ENCODE data around the gene ZNF197.

The ZNF197 gene

DNA sequence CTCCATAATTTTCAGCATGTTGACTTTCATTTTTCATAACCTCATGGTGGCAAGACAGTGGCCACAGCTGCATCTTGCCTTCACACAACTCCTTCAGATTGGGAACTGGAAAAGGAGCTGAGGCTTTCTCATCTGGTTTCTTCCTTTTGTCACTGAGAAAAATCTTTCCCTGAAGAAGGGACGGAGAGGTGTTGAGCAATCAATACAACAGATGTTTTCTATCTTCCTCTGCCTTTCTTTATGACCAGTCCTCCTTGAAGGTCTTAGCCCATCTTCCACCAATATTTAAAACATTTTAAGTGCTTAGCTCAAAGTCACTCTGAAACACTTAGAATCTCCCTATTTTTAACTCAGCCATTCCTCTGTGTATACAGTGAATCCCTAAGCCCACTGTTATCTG lies 28.2 kb upstream of the ZNF197 start:
- in situ Hi-C loops (cut with HindIII; ENCODE audit: low pct_ligation_motif_present, low sequenced_read_pairs) = no loop called here
- no peak overlapping the region for H3K27ac ChIP-seq
- peaks cover 5% of the 10 kb centered on the region for H3K36me3 ChIP-seq (replicated peaks)
- no peaks in the 10 kb centered on the region for H3K27me3 ChIP-seq (replicated peaks)
- no peak for TF ChIP-seq CTCF (IDR thresholded peaks at IDR 0.05; ENCODE audit: low read depth, low read length, missing control alignments)
- no peak for DNase-seq
- no peak overlapping the region for H3K4me3 ChIP-seq (ENCODE audit: low read depth, low read length)

DNA sequence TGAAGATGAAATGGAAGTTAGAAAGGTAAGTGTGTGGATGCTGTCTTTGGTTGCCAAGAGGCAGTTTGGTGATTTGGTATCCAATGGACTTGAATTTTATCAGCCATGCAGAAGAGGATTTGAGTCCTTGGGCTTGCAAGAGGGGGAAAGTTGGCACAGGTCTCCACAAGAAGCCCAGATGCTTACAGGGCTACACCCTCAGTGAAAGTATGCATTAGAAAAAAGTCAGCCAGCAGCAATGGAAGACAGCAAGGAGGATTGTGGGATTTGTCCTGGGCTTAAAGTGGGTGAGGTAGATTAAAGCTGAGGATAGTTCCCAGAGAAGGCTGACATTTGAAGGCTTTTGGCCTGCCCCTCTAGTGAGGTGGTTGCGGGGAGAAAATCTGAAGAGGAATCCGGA lies 23.1 kb upstream of the ZNF197 start:
- TF ChIP-seq CTCF (IDR thresholded peaks at IDR 0.05; ENCODE audit: low read depth, low read length, missing control alignments) = no peak
- no peaks in the 10 kb centered on the region for H3K36me3 ChIP-seq (replicated peaks)
- DNase-seq = no peak
- H3K27ac ChIP-seq = no peak overlapping the region
- no peaks in the 10 kb centered on the region for H3K27me3 ChIP-seq (replicated peaks)
- in situ Hi-C loops (cut with HindIII; ENCODE audit: low pct_ligation_motif_present, low sequenced_read_pairs) = no loop called here
- H3K4me3 ChIP-seq (ENCODE audit: low read depth, low read length) = no peak overlapping the region

DNA sequence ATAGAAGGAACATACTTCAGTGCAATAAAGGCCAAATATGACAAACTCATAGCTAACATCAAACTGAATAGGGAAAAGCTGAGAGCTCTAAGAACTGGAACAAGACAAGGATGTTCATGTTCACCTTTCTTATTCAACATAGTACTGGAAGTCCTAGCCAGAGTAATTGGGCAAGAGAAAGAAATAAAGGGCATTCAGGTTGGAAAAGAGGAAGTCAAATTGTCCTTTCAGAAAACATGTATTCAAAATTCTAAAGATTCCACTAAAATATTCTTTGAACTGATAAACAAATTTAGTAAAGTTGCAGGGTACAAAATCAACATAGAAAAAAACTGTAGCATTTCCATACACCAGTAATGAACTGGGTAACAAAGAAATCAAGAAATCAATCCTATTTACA lies 12.2 kb upstream of the ZNF197 start:
- TF ChIP-seq CTCF (IDR thresholded peaks at IDR 0.05; ENCODE audit: low read depth, low read length, missing control alignments) = no peak
- Histone ChIP-seq H3K4me3 (ENCODE audit: low read depth, low read length) (no peak overlapping the region), H3K27me3 (replicated peaks) (no peaks in the 10 kb centered on the region), H3K36me3 (replicated peaks) (no peaks in the 10 kb centered on the region), H3K27ac (no peak overlapping the region)
- no peak for DNase-seq
- in situ Hi-C loops (cut with HindIII; ENCODE audit: low pct_ligation_motif_present, low sequenced_read_pairs) = no loop called here

DNA sequence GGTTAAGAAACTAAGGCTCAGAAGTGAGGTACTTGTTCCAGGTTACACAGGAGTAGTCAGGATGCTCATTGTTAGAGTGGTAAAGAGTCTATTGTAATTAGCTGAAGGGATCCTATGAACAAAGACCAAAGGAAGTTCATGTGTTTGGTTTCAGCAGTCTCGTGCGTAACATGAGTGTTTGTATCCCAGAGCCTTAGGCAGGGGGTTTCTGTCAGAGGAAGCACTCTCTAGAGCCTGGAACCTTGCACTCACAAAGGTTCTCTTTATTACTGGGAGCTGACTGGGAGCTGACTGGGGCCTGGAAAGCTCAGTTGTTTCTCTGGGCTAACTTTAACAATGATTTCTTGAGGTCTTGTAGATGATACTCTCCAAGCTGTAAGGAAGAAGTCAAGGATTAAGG lies 3.9 kb downstream of the ZNF197 start:
- in situ Hi-C loops (cut with HindIII; ENCODE audit: low pct_ligation_motif_present, low sequenced_read_pairs) = no loop called here
- H3K27ac ChIP-seq = no peak overlapping the region
- no peak overlapping the region for H3K4me3 ChIP-seq (ENCODE audit: low read depth, low read length)
- no peak for DNase-seq
- TF ChIP-seq CTCF (IDR thresholded peaks at IDR 0.05; ENCODE audit: low read depth, low read length, missing control alignments) = no peak
- no peaks in the 10 kb centered on the region for H3K27me3 ChIP-seq (replicated peaks)
- peaks cover 21% of the 10 kb centered on the region for H3K36me3 ChIP-seq (replicated peaks)

GRCh38 chr3:44632193-44632592 lies 7.4 kb downstream of the ZNF197 start:
- Histone ChIP-seq H3K4me3 (ENCODE audit: low read depth, low read length) (no peak overlapping the region), H3K27me3 (replicated peaks) (no peaks in the 10 kb centered on the region), H3K27ac (no peak overlapping the region), H3K36me3 (replicated peaks) (peaks cover 32% of the 10 kb centered on the region)
- no peak for TF ChIP-seq CTCF (IDR thresholded peaks at IDR 0.05; ENCODE audit: low read depth, low read length, missing control alignments)
- no peak for DNase-seq
- in situ Hi-C loops (cut with HindIII; ENCODE audit: low pct_ligation_motif_present, low sequenced_read_pairs) = no loop called here

- in situ Hi-C loops (cut with HindIII; ENCODE audit: low pct_ligation_motif_present, low sequenced_read_pairs) = no loop called here
- Histone ChIP-seq H3K4me3 (ENCODE audit: low read depth, low read length) (no peak overlapping the region), H3K27ac (no peak overlapping the region), H3K27me3 (replicated peaks) (no peaks in the 10 kb centered on the region), H3K36me3 (replicated peaks) (peaks cover 29% of the 10 kb centered on the region)
- no peak for DNase-seq
- TF ChIP-seq CTCF (IDR thresholded peaks at IDR 0.05; ENCODE audit: low read depth, low read length, missing control alignments) = no peak
These were observed 17.5 kb downstream of the ZNF197 start for GRCh38 chr3:44642337-44642736.

Measured in brain microvascular endothelial cell (primary cell).